Kidney tubule cell (primary cell): ENCODE results near the gene PFKFB2.

ENCODE experiments used
- DNase-seq: peaks from one replicate; pipeline ENCODE4 v3.0.0-alpha.2; 2018; ENCODE audit warnings: low spot score

Gene PFKFB2

GRCh38 chr1:207089627-207090355 lies 36.7 kb downstream of the PFKFB2 start:
- no peak for DNase-seq

DNA sequence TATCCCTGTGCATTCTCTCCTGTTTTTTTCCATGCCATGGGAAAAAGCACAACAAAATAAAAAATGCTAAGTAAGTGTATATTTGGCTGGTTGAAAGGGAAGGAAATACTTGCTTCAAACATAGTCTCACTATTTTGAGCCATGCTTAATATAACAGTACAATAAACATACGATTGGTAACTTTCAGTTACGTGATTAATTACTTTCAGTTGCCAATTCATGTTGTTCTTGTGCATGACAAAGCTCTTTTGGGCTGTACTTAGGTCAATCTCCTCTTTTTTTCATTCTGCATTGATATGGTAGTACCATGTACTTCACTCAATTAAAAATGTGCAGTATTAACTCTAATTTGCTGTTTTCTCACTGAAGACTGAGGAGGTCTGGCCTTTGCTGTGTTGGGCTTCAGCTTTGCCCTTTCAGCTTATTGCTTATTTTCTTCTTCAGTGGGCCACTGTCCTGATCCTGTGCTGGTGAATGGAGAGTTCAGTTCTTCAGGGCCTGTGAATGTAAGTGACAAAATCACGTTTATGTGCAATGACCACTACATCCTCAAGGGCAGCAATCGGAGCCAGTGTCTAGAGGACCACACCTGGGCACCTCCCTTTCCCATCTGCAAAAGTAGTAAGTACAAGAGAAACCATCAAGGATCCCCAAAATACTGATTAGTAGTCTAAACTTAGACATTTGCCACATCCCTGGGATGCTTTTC lies 38.3 kb downstream of the PFKFB2 start:
- DNase-seq, result no peak

DNA sequence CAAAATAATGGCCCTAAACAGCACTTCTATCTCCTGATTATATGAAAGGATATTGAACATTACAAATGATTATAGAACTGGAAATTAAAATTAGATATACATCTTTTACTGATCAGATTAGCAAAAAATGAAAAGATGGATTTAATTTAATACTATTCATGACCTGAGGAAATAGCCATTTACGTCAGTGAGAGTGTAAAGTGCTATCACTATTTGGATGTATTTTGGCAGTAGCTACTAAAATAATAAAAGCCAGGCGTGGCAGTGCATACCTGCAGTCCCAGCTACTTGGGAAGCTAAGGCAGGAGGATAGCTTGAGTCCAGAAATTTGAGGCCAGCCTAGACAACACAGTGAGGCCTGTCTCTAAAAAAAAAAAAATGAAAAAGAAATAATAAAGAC lies 40.9 kb downstream of the PFKFB2 start:
- DNase-seq, result no peak

DNA sequence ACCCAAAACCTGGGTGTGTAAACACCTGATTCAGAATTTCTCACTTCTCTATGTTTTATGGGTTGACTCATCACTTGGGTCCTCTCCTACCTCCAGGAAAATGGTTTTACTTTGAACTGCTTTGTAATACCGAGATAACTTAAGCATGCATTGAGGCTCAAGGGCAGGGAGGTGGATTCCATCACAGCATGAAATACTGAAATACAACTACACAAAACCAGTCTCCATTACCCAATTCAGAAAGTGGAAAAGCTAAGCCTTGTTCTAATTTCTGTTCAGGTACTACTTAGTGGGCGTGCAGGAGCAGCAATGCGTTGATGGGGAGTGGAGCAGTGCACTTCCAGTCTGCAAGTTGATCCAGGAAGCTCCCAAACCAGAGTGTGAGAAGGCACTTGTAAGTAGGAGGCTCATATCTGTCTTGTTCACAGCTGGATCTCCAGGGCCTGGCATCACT lies 44.8 kb downstream of the PFKFB2 start:
- DNase-seq, result no peak

DNA sequence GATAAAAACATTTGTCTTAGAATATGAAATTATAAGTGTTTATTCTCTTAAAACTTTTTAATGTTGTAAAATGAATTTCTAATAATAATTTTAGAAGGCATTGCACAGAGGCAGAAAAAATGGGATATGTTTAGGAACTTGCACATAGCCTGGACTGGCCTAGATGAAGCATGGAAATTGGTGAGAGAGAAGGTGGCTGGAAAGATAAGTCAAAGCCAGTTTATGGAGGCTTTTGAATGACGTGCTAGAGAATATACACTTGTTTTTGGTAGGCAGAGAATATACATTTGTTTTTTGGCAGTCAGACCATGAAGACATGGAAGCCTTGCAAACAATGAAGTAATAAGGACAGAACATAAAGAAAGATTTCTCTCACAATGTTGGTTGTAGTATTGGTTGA lies 48.6 kb downstream of the PFKFB2 start:
- DNase-seq, result no peak

DNA sequence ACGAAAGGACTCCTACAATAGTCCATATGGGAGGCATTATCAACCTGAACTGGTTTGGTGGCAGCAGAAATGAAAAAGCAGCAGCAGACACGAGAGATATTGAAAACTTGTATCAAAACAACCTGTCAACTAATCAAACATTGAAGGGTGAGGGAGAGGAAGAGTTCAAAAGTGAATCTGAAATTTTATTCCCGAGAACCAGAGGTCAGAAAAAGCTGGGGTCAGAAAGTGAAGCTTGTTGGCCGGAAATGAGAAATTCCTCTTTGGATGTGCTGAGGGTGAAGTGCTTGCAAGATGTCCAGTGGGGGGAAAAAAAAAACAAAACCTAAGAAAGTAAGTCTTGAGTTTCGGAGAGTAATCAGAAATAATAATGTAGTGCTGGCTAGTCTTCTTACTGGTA lies 49.1 kb downstream of the PFKFB2 start:
- no peak for DNase-seq

DNA sequence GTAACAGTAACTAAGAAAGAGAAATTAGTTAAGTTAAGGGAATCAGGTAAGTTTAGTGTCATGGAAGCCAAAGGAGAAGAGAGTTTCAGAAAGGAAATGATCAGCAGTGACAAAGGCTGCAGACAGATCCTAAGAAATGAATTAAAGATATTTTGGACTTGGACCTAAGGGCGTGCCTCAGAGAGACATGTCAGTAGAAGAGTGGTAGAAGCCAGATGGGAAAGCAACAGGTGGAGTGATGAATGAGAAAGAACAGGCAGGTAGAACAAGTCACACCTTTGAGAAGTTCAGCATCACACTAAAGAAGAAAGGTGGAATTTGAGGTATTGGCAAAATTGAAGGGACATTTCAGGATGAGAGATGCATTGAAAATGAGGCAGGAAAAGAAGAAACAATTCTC lies 49.6 kb downstream of the PFKFB2 start:
- no peak for DNase-seq

DNA sequence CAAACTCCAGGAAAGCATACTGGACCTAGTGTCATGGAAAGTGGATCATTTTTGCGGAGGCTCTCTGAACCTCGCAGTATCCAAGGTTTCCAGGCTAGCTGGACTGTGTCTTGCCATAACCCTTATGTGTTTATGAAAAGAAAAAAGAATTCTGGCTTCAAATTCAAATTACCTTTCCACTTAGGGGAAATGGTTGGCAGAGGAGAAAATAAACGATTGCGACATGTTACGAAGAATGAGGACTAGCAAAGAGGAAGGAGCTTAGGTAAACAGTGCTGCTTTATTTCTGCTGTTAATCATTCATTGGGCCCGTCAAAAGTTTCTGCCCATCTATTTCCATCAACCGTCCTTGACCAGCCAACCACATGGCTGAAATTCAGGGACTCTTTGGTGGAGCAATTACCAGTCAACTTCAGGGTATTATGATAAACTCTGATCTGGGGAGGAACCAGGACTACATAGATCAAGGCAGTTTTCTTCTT lies 50.9 kb downstream of the PFKFB2 start, which contains the start of gene C4BPA:
Gene C4BPA, plus strand, starts transcription at position 342 of the 482 bp plus-strand sequence. CDS start 8,793 bp downstream, outside the sequence.
- DNase-seq, result peak; percentile 23

DNA sequence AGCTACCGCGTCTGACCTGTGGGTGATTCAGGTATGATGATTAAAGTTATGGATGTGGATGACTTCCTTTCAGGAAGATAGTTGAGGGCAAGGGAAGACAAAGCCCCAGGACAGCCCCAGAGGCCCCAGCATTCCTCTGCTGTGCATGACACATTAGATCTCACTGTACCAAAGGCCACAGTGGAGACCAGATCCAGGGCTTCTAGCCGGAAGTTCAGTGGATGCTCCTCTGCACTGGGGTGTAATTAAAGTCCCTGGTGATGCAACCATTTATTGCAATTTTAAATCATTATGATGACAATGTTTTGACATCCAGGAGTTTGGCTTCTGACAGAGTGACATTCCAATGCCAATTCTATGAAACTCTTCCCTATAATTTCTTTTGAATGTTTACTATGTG lies 55.9 kb downstream of the PFKFB2 start:
- peak; percentile 49 for DNase-seq

GRCh38 chr1:207112616-207113296 lies 59.7 kb downstream of the PFKFB2 start:
- DNase-seq, result no peak

DNA sequence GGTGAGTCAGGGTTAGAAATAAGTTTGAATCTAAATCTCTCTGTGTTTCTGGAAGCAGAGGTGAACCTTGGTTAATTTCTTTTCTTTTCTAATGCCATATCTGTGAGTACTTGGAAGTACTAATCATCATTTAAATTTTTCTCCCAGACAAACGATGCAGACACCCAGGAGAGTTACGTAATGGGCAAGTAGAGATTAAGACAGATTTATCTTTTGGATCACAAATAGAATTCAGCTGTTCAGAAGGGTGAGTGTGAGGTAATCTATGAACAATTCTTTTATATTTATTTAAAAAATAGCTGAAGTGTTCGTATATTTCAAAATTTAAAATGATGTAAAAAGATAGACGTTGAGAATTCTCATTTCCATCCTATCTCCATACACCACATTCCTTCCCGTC lies 62.2 kb downstream of the PFKFB2 start:
- no peak for DNase-seq

DNA sequence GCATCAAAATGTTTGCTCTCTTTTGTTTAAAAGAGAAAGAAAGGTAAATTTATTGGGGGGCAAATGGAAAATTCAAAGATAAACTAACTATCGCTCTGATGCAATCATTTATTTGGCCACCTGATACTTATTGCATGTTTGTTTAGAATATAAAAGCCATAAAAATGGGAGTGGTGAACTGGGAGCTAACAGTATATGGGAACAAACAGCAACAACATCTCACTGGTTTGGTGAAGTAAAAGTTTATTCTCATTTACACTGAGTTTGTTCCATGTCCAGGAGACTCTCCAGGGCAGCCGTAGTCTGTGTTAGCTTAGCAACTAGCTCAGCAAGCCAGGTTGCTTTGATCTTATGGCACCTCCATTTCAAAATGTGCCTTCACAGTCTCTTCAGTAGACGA lies 71.3 kb downstream of the PFKFB2 start:
- DNase-seq, result no peak

- DNase-seq, result no peak
Observed at GRCh38 chr1:207128336-207128921, 75.4 kb downstream of the PFKFB2 start.

GRCh38 chr1:207129053-207129452 lies 76.0 kb downstream of the PFKFB2 start:
- no peak for DNase-seq
